HL-60 (cell line): ENCODE results near the gene PRDM16.

Source experiments
- DNase-seq, 2 experiments: peaks; one replicate each; pipeline ENCODE4 v3.0.0-alpha.2; 2010 to 2020; ENCODE audit warnings: low read depth in 1 of 2, low spot score in 1 of 2
- H3K27ac ChIP-seq: fragments of 250-450 bp; sonication (Bioruptor Pico); replicated peaks from 2 replicates; pipeline ENCODE4 v1.5.1; 2020; ENCODE audit warnings: mild to moderate bottlenecking, moderate library complexity
- H3K27me3 ChIP-seq: fragments of 250-450 bp; sonication (Bioruptor Pico); 2 replicates; pipeline ENCODE4 v1.5.1; 2021; ENCODE audit warnings: mild to moderate bottlenecking, moderate library complexity; ENCODE audit not compliant: insufficient read depth, poor library complexity, severe bottlenecking
- H3K4me3 ChIP-seq: replicated peaks from 2 replicates; pipeline ENCODE4 v1.5.1; 2011; ENCODE audit warnings: mild to moderate bottlenecking, control low read depth, low read length; ENCODE audit not compliant: insufficient read depth
- CTCF ChIP-seq: IDR thresholded peaks from one replicate; pipeline ENCODE4 v1.5.1; 2011; ENCODE audit warnings: low read length, control low read depth, inconsistent platforms; ENCODE audit not compliant: insufficient read depth
- GABPA ChIP-seq: IDR thresholded peaks from 2 replicates; pipeline ENCODE4 v1.6.1; 2012; ENCODE audit warnings: low read depth
- POLR2AphosphoS5 ChIP-seq: IDR thresholded peaks from 2 replicates; pipeline ENCODE4 v1.6.1; 2012; ENCODE audit warnings: low read depth
- REST ChIP-seq: IDR thresholded peaks from 2 replicates; pipeline ENCODE4 v1.6.1; 2012; ENCODE audit warnings: low read depth; ENCODE audit not compliant: insufficient replicate concordance
- SPI1 ChIP-seq: IDR thresholded peaks from 2 replicates; pipeline ENCODE4 v1.6.1; 2012; ENCODE audit warnings: low read depth, mild to moderate bottlenecking, borderline replicate concordance

PRDM16 gene

GRCh38 chr1:3467096-3468036, 398.4 kb downstream of the PRDM16 start:
- Histone ChIP-seq H3K27me3 (no peaks in the 10 kb centered on the region), H3K4me3 (no peak overlapping the region), H3K27ac (no peak overlapping the region)
- TF ChIP-seq GABPA (no peak), SPI1 (no peak), REST (no peak), POLR2AphosphoS5 (no peak), CTCF (no peak)
- DNase-seq = no peak

- Histone ChIP-seq H3K4me3 (no peak overlapping the region), H3K27ac (no peak overlapping the region), H3K27me3 (no peaks in the 10 kb centered on the region)
- no peak for DNase-seq
- TF ChIP-seq CTCF (no peak), GABPA (no peak), POLR2AphosphoS5 (no peak), SPI1 (no peak), REST (no peak)
Measured at GRCh38 chr1:3468236-3469103, 399.5 kb downstream of the PRDM16 start.

GRCh38 chr1:3469104-3469848, 400.3 kb downstream of the PRDM16 start:
- Histone ChIP-seq H3K27ac (no peak overlapping the region), H3K27me3 (no peaks in the 10 kb centered on the region), H3K4me3 (no peak overlapping the region)
- TF ChIP-seq SPI1 (no peak), REST (no peak), CTCF (no peak), GABPA (no peak), POLR2AphosphoS5 (no peak)
- no peak for DNase-seq
